HG02885 (cell line): ENCODE data around the gene MFNG.
"Not testable (repeated sequence)": the region's sequence is repeated elsewhere in the genome, so short reads cannot be mapped to it uniquely, and the experiment has no call there.

Source experiments
- ATAC-seq: cut with Tn5 transposase; IDR thresholded peaks from one replicate; pipeline ENCODE4 v1.9.1; 2021; ENCODE audit warnings: mild to moderate bottlenecking; ENCODE audit not compliant: unreplicated experiment, poor library complexity

MFNG gene

GRCh38 chr22:37479196-37479595 is 7.0 kb downstream of the MFNG start:
- no peak for ATAC-seq

- no peak for ATAC-seq
Observed at GRCh38 chr22:37476389-37477329, 9.5 kb downstream of the MFNG start.

GRCh38 chr22:37474447-37475090 is 11.6 kb downstream of the MFNG start:
- no peak for ATAC-seq

- ATAC-seq = no peak
Observed at GRCh38 chr22:37473437-37473946, 12.7 kb downstream of the MFNG start.

- no peak for ATAC-seq
Observed at GRCh38 chr22:37472418-37473006, 13.7 kb downstream of the MFNG start.

- no peak for ATAC-seq
Observed at GRCh38 chr22:37471727-37472417, 14.3 kb downstream of the MFNG start.

GRCh38 chr22:37470087-37470445 is 16.1 kb downstream of the MFNG start:
- no peak for ATAC-seq

GRCh38 chr22:37469416-37470086 is 16.6 kb downstream of the MFNG start:
- no peak for ATAC-seq

GRCh38 chr22:37468201-37468695 is 17.9 kb downstream of the MFNG start:
- ATAC-seq = not testable (repeated sequence)

GRCh38 chr22:37467391-37467955 is 18.7 kb downstream of the MFNG start:
- no peak for ATAC-seq

- no peak for ATAC-seq
Observed at GRCh38 chr22:37464181-37464580, 22.0 kb downstream of the MFNG start.

GRCh38 chr22:37462983-37463382 is 23.2 kb downstream of the MFNG start:
- ATAC-seq = no peak

- no peak for ATAC-seq
Observed at GRCh38 chr22:37462436-37462835, 23.7 kb downstream of the MFNG start.

GRCh38 chr22:37461961-37462360 is 24.2 kb downstream of the MFNG start:
- no peak for ATAC-seq

- ATAC-seq = no peak
Observed at GRCh38 chr22:37460684-37461083, 25.5 kb downstream of the MFNG start.

- no peak for ATAC-seq
Observed at GRCh38 chr22:37459206-37459605, 27.0 kb downstream of the MFNG start.

- peak; percentile 40 for ATAC-seq
Observed at GRCh38 chr22:37457093-37457893, 28.9 kb downstream of the MFNG start.

- no peak for ATAC-seq
Observed at GRCh38 chr22:37456346-37456745, 29.8 kb downstream of the MFNG start.

- ATAC-seq = no peak
Observed at GRCh38 chr22:37455896-37456295, 30.3 kb downstream of the MFNG start.
